Measurements from ENCODE around the gene SENP1.

- TF ChIP-seq MXI1 (conservative IDR thresholded peaks at IDR 0.05; ENCODE audit: poor library complexity, severe bottlenecking) (no peak), CTCF (IDR thresholded peaks at IDR 0.05; ENCODE audit: poor library complexity, severe bottlenecking) (no peak), POLR2AphosphoS5 (IDR thresholded peaks at IDR 0.05) (no peak), EZH2 (IDR thresholded peaks at IDR 0.05; ENCODE audit: borderline replicate concordance, insufficient read depth, low read length, poor library complexity, severe bottlenecking) (peak; percentile 8)
These were observed 103.5 kb downstream of the SENP1 start for GRCh38 chr12:48002414-48002730.
